DMS 273 (cell line): Measurements from ENCODE around the gene IFT43.
"Not testable (repeated sequence)": the region's sequence is repeated elsewhere in the genome, so short reads cannot be mapped to it uniquely, and the experiment has no call there.

Experiments
- DNase-seq: peaks from one replicate; lab custom pipeline; 2025; ENCODE audit not compliant: unreplicated experiment; lab: John Stamatoyannopoulos, UW

The IFT43 gene

DNA sequence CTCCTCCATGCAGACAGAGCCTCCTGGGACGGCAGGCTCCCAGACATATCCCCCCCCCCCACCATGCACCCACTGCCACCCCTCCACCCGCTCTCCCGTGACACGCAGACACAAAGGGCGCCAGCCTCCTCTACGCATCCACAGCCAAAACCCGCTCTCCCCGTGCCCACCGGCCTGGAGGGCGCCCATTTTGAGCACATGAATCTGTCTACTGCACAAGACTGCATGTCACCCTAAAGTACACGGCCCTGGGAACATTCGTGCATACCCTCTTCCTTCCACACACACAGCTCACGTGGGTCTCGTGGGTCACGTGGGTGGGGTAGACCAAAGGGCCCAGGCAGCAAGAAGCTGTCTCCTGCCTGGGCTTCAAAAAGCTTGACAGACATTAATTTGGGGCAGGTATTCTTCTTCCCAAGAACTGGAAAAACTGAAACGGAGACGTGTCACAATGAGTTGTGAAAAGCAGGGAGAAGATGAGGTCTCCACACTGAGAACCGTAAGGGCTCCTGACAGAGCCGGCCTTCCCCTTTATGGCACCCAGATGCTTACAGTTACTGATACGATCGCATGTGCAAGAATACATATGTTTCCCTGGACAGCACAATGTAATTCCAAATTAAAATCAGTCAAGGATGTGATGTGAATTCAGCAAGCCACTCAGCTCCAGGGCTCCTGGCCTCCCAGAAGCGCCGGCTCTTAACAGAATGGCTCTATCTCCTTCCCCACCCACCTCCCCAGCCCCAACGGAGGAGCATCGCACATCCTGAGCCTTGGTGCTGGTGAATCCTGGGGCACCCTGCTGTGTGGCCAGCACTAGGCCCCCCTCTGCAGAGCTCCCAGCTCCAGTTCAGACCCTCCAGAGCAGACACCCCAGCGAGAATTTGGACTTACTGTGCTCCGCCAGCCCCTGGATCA is 5.7 kb upstream of the IFT43 start:
- DNase-seq: peak; percentile 48

DNA sequence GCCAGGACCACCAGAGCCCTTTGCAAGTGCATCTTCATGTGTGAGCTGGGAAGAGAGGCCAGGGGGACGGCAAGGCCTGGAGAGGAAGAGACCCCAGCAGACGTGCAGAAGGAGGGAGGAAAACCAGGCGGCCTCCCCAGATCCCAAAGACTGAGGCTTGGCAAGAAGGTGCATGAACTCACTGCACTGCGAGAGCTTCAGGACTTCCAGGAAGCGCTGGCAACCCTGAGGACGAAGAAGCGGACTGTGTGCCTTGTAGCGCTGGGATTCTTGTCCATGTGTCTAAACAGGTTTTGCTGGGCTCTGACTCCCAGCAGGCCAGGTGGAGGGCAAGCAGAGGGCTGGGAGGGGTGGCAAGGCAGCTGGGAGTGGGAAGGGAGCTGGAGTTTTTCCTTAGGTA is 4.7 kb upstream of the IFT43 start:
- DNase-seq: peak; percentile 72

DNA sequence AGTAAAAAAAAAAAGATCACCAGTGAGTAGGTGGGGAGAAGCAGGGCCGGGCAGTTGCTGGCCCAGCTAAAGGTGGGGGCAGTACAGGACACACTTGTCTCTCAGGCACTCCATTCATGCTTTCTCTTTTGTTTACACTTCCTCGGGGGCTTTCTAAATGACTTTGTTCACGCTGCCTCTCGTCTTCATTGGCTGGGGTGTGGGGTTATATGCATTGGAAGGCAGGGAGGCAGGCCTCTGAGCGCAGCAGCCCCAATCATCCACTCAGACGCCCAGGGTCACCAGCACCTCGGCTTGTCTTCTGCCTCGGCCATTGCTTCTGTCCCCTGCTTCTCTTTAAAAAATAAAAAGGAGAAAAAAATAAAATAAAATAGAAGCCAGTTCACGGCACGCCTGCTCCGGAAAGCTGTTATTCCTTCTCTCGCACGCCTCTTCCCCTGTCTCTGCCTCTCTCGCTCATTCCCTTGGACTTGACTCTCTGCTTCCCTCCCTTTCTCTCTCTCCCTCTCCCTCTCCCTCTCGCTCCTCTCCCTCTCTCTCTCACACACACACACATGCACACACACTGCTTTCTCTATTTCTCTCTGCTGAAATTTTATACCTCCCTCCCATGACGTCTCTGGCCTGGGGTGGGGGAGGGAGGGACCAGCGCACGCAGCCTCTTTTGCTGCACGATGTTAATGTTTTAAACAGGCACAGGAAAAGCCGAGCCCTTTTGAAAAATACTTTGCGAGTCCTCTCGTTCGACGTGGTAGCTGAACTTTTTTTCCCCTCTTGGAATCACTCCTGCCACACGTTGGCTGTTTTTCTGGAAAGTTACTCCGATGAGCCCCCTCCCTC is 3.9 kb upstream of the IFT43 start, which contains the start of gene TGFB3:
Gene TGFB3, minus strand, starts transcription at position 570 of the 840 bp plus-strand sequence. CDS start 1,102 bp downstream, outside the sequence.
- DNase-seq: peak; percentile 92

DNA sequence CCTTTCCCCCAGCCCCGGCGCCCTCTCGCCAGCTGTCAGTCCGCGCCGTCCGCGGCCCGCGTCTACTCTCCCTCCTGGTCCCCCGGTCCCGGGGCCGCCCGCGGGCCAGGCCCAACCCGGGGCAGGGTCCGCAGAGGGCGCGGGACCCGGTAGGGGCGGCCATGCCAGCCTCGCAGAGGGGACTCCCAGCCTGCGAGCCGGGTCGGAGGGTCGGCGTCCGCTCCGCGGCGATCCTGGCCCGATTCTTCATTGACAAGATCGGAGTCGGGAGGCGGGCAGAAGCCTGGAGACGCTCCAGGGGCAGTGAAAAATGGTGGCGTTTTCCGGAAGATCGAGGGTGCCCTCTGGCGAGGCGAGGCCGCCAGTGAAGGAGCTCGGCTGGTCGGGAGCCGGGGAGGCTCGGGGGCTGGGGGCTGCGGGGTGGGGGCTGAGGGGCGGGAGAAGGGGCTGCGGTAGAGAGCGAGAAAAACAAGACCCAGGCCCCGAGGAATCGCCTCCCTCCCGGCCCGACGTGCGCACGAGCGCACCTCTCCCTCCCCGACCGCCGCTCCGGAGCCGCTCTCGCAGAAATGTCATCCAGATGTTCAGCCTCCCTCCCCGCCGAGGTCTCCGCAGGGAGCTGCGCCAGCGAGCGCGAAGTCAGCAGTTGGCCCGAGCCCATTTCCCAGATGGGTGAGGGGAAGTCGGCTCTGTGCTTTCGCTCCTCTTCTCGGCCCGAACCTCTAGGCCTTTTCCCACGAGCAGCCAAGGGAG is 3.1 kb upstream of the IFT43 start:
- DNase-seq: peak; percentile 91

DNA sequence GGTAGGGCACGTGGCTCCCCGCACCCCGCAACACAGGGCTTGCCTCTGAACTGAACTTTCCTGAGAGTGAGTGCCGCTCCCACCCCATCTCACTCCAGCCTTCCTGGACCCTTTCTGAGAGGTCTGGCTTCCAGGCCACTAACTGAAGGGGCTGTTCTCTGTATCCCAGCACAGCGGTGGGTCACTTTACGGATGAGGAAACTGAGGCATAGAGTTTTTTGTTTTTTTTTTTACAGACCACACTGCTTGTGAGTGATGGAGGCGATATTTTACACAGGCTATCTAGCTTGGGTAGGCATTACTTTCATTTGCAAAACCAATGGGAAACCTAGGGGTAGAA is 2.6 kb upstream of the IFT43 start:
- no peak for DNase-seq

DNA sequence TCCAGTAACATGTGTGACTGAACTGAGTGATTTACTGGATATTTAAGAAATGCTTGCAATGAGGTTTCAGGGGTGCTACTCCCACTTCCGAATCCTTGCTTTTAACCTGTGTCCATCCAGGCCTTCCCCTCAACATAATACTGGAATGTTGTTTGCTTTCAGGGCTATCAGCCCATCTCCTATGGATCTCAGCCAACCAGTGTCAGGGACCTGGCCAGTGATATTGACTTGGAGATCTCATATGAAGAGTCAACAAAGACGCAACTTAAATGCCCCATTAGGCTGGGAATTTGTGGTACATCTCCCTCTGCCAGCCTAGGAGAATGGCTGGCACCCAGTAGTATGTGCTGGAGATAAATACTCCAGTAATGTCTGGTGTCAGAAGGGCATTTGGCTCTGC is 889 bp upstream of the IFT43 start:
- no peak for DNase-seq

DNA sequence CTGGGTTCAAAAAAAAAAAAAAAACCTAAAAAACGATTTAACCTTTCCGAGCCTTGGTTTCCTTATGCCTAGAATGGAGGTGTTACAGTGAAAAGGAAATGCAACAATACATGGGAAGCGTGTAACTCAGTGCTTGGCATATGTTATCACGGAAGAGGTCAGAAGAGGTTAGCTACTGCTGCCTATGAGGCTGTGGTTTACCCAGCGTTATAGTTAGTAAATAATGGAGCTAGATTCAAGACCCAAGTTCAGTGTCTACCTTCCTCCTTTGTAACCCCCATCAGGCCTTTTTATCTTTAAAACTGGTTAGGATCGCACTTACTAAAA is 839 bp downstream of the IFT43 start:
- DNase-seq: no peak

DNA sequence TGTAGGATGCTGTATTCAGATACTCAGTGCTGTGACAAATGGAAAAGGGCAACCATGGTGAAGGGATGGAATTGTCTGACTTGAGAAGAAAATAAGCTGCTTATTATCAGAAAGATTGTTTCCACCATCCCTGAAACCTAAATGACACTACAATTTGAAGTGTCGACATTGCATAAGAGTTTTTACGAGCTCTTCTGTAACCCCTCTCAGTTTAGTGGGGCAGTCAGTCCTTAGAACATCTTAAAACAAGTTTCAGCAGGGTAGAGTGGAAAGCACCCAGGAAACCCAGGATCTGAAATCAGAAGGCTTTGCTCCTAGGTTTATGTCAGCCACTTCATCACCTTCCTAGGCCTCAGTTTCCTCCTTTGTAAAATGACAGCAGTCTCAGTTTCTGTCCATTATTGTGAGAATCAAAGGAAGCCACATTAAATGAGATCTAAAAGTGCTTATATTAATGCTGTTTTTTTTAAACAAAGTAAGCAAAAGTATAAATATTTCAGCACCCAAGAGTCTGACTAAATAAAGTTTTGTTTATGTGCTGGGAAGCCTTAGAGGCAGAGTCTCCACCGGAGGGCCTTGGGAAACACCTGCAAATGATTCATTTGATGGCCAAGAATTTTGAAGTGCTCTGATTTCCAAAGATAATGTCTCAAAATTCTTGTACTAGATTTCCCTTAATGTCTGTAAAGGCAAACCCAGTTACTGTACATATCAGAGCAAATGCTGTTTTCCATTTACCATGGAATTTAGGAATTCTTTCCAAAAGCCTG is 1.8 kb downstream of the IFT43 start:
- no peak for DNase-seq

DNA sequence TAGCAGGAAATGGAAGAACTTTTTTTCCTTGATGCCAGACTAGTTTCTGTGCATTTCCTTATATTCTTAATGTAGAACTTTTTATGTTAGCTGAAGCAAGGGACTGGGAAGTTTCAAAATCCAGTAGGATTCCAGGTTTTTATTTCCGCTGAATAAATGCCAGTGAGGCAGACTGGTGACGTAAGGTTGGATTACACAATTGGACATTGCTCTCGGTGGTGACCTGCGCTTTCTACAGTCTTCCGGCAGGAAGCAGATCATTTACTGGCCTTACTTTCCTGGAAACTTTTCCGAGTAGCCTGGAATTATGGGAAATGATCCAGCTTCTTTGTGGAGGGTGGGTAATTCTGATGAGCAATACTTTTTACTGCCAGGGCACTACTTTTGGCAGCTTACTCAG is 3.6 kb downstream of the IFT43 start:
- no peak for DNase-seq

DNA sequence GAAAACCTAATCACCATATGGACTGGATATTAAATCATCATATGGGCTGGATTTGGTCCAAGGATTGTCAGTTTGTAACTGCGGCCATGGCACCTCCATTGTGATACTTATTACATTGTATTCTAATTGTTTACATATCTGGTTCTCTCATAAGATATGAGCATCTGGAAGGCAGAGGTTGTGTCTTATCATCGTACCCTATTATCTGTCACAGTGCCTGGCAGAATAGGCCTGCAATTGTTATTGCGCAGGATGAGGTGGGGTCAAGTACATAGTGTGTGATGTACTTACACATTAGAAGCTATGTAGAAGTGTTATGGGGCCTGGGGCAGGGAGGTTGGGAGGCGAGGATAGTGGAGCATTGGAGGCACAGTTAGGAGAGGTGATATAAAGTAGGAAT is 4.7 kb downstream of the IFT43 start:
- DNase-seq: no peak

DNA sequence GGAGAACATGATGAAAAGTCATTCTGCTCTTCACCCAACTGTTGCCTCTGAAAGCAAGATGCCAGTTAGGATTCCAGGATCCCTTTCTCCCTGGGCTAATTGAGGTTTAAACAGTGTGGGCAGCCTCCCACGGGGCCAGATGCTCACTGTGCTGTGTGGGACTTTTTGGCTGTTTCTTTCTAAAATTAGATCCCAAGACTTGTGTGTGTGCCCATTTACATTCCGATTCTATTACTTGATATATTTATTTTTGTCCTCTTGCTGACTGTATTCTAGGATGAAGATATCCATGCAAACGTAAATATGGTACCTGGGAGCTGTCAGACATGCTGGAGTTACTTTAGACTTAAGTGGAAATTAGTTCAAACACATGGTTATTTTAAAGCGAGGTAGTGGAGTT is 6.2 kb downstream of the IFT43 start:
- DNase-seq: no peak

DNA sequence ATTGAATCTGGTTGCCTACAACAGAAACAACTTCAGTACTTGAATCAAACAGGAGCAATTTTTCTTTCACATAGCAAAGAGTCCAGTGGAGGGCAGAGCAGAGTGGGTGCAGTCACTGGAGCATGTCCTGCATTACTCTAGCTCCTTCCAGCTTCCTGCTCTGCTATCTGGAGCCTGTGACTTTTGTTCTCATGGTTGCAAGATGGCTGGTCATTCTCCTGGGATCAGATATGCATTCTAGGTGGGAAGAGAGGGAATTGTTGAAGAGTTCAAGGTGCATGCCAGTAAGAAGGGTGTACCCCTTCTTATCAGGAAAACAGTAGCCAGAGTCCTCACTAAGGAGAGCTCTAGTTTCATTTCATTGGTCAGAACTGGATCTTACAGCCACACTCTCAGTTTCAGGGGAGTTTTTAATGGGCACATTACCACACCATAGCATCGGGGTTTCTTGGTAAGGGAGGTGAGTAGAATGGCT is 8.0 kb downstream of the IFT43 start:
- no peak for DNase-seq

DNA sequence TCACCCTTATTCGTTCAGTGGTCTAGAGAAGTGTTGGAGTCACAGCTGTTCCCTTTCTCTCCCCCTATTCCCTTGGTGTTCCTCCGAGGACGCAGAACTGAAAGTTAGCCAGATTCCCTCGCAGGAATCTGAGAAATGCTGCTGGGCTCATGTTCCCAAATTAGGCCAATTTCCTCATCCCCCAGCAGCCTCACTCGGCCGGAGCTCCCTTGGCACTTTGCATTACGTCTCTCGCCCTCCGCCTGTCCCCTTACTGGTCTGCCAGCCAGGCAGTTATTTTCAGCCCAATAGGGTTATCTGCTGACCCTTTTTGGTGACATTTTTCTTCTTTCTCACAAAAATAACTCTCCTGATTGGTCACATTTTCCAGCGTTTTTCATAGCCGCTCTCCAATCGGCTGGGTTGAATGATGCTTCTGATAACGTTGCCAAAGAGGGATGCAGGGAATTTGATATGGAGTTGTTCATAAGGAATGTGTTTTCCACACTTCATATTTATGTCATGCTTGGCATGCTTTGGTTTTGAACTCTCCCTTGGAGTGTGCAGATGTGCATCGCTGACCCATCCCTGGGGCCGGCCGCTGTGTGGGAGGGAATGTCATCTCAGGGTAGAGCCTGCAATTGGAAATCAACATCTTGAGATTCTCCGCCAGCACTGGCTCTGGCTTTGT is 9.9 kb downstream of the IFT43 start:
- no peak for DNase-seq

DNA sequence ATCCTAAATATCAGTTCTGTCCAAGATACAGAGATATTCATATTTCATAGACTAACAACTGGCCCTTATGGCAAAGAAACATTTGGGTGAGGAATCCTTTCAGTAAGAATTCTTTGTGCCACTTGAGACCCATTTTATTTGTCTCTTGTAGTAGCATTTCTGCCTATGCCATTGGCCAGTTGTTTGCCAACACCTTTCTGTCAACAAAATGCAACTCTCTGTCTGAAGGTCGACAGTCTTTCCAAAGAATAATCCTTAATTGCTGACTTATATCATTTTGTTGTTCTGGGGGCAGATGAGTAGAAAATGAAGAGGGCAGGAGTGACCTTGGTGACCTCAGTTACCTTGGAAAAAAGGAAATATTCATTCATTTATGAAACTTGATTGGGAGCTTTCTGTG is 10.9 kb downstream of the IFT43 start:
- DNase-seq: no peak

DNA sequence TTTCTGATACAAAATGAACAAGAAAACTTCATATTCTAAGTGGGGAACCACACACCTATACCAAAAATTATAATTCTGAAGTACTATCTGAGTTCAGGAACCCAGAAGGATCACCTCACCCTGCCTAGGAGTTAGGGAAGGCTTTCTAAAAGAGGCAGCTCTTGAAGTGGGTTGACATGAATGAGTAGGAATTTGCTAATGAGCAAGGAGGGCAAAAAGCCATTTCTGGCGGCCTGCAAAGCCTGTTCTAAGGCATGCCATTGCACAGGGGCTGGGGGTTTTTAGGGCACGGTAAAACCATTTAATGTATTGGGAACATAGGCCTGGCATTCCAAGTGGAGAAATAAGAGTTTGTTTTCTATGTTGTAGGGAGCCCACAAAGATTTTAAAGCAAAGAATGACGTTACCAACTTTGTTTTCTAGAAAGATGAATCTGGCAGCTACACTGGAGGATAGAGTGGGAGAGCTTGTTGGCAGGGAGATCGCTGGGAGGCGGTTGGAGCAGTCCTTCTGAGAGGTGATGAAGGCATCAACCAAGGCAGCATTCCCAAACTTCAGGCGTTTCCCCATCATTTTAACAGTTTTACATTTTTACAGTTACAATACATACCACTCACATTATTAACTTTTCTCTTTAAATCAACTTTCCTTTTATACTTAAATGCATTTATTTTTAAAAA is 14.1 kb downstream of the IFT43 start:
- DNase-seq: no peak

DNA sequence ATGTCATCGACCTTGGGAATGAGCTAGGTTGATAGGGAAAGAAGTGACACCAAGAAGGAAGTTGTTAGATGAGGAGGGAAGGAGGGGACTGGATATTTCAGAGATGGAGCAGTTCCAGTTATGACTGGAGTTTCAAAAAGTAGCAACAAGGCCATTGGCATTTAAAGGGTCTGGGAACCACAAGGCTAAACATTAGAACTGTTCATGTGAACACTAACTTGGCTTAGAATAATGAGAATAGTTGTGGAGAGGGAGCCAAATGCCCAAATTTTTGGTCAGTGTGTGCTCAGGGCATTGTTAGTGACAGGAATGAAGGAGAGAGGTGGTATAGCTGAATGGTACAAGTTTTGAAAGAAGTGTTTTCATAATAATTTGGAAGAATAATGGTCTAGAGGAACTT is 16.8 kb downstream of the IFT43 start:
- DNase-seq: no peak

DNA sequence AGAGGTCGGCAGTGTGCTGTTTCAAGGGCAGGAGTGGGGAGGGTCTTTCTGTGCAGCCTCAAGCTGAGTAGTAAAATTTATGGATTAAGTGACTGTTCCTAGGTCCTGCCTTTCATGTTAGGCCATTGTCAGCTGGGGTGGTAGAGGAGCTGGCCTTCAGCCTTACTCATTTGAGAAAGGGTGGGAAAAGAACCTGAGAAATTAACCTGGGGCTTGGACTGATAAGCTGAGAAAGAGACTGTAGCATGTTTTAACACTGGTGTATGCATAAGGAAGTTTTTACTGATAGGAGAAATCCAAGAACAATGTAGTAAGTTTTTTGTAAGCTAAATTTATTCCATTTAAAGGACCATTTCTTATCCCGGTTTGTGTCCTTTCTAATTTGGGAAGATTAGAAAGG is 20.7 kb downstream of the IFT43 start:
- no peak for DNase-seq

DNA sequence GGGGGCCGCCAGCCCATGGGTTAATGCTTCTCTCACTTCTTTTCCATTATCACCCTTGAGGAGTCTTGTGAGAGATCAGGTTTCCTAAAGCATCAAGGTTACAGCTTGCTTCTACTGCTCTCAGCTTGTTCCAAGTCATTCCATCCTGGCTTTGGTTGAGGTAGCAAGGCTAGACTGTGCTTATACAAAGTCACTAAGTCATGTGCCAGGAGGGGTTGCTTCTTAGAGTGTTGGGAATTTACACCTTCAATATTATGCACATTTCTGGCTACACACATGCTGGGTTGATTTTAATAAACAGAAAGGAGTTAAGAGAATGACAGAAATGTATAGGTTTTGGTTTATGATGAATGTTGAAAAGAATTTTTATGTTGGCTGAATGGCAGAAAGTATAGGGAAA is 21.8 kb downstream of the IFT43 start:
- no peak for DNase-seq

DNA sequence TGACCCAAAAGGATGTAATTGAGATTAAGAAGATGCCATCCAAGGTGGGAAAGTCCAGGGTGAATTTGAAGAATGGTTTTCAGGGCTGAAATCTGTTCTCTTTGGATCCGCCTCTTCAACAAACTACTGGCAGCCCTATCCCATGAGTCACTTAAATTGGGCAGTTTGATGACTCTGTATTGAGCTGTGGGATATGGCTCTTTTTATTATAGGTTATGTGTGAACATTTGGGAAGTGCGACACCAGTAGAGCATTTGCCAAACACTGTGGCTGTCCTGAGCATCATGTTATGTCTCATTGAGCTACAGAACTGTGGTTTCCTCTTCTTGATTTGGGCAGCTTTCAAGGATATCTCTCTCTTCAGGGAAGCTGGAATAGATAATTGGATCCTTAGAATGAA is 22.3 kb downstream of the IFT43 start:
- no peak for DNase-seq

DNA sequence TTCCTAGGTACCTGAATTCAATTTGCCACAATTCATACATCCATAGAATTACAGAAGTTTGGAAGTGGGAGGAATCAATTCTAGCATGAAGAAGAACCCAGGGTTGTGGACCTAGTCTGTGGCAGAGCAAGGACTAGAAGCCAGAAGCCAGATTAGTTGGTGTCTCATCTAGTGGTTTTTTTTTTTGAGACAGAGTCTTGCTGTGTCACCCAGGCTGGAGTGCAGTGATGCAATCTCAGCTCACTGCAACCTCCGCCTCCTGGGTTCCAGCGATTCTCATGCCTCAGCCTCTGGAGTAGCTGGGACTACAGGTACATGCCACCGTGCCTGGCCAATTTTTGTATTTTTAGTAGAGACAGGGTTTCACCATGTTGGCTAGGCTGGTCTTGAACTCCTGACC is 24.1 kb downstream of the IFT43 start:
- DNase-seq: not testable (repeated sequence)
